Frontal cortex (tissue), 4 donors: ENCODE results near the gene ZDHHC16. TPM values are rescaled to one million over a fixed set of nuclear protein-coding genes. Genes with fewer than 3 reads are reported as not detected.
"Not testable (repeated sequence)": the region's sequence is repeated elsewhere in the genome, so short reads cannot be mapped to it uniquely, and the experiment has no call there.

Experiments used
- DNase-seq, 2 donors: peaks; one replicate each; pipeline ENCODE4 v3.0.0; 2012; ENCODE audit warnings: low spot score in 2 of 2
- FAIRE-seq: peaks from 2 replicates; lab custom pipeline; 2012; peaks lifted over from hg19 to GRCh38; lab: Jason Lieb, UNC
- total RNA-seq: library from RNA; depleted of rRNA; stranded (reverse); fragments of >200 nt; gene quantifications from one replicate; pipeline ENCODE4 v1.2.3, GENCODE V29; 2014
- donor health status: control.
- donor health status: control.
- donor health status: control.

Gene ZDHHC16
- 22.0 TPM for total RNA-seq

- peak; percentile 23 for FAIRE-seq
- DNase-seq: peak; percentile 96 to 98
Observed at GRCh38 chr10:97445722-97446639, at the start of gene ZDHHC16, which contains the start of gene EXOSC1. TSS of gene ZDHHC16 (plus strand) at chr10:97446175. CDS start at chr10:97451676, 5,501 bp downstream. TSS of gene EXOSC1 (minus strand) at chr10:97446006. CDS start at chr10:97445985, 21 bp downstream.

GRCh38 chr10:97399843-97400545 is 46.0 kb upstream of the ZDHHC16 start:
- FAIRE-seq (no peak), DNase-seq (no peak)

- DNase-seq (peak; percentile 87 to 95), FAIRE-seq (peak; percentile 36)
Observed at GRCh38 chr10:97400665-97401454, 45.1 kb upstream of the ZDHHC16 start, which contains the start of gene RRP12. TSS of gene RRP12 (minus strand) at chr10:97401340. CDS start at chr10:97401231, 109 bp downstream.

GRCh38 chr10:97401455-97401919 is 44.5 kb upstream of the ZDHHC16 start:
- no peak for FAIRE-seq
- no peak for DNase-seq

- no peak for DNase-seq
- FAIRE-seq: no peak
Observed at GRCh38 chr10:97404044-97404443, 41.9 kb upstream of the ZDHHC16 start.

GRCh38 chr10:97406064-97406463 is 39.9 kb upstream of the ZDHHC16 start:
- DNase-seq: no peak
- FAIRE-seq: no peak

GRCh38 chr10:97406483-97406882 is 39.5 kb upstream of the ZDHHC16 start:
- FAIRE-seq: not testable (repeated sequence)

GRCh38 chr10:97407211-97407951 is 38.6 kb upstream of the ZDHHC16 start:
- FAIRE-seq (no peak), DNase-seq (peak; percentile 47 to 73)

More at GRCh38 chr10:97406483-97406882, 39.5 kb upstream of the ZDHHC16 start:
- DNase-seq: not testable (repeated sequence)

GRCh38 chr10:97407952-97408248 is 38.1 kb upstream of the ZDHHC16 start:
- DNase-seq: no peak
- no peak for FAIRE-seq

- FAIRE-seq (no peak), DNase-seq (no peak)
Observed at GRCh38 chr10:97408496-97408992, 37.4 kb upstream of the ZDHHC16 start.

GRCh38 chr10:97411406-97411805 is 34.6 kb upstream of the ZDHHC16 start:
- FAIRE-seq: no peak

GRCh38 chr10:97412891-97413304 is 33.1 kb upstream of the ZDHHC16 start:
- FAIRE-seq (no peak), DNase-seq (no peak)

More at GRCh38 chr10:97411406-97411805, 34.6 kb upstream of the ZDHHC16 start:
- no peak for DNase-seq

- no peak for FAIRE-seq
Observed at GRCh38 chr10:97416565-97416964, 29.4 kb upstream of the ZDHHC16 start.

GRCh38 chr10:97423757-97424098 is 22.2 kb upstream of the ZDHHC16 start:
- FAIRE-seq, DNase-seq: not testable (repeated sequence)

More at GRCh38 chr10:97416565-97416964, 29.4 kb upstream of the ZDHHC16 start:
- DNase-seq: no peak

GRCh38 chr10:97425964-97426775 is 19.8 kb upstream of the ZDHHC16 start, which contains the start of gene PGAM1:
TSS of gene PGAM1 (plus strand) at chr10:97426191. CDS start at chr10:97426308, 117 bp downstream.
- no peak for FAIRE-seq
- DNase-seq: peak; percentile 99

- DNase-seq: no peak
- no peak for FAIRE-seq
Observed at GRCh38 chr10:97426776-97427570, 19.0 kb upstream of the ZDHHC16 start.

- no peak for DNase-seq
- FAIRE-seq: no peak
Observed at GRCh38 chr10:97427571-97428179, 18.3 kb upstream of the ZDHHC16 start.
